ENCODE results near the gene FFAR3.

- TF ChIP-seq YY1 (IDR thresholded peaks at IDR 0.05; ENCODE audit: insufficient read depth, insufficient read length) (no peak), ZNF274 (IDR thresholded peaks at IDR 0.05; ENCODE audit: low read depth, low read length) (no peak), SUZ12 (IDR thresholded peaks at IDR 0.05; ENCODE audit: extremely low read depth, insufficient read depth, insufficient read length) (no peak)
Measured at GRCh38 chr19:35399231-35399630, 41.0 kb downstream of the FFAR3 start.
